Prostate gland (tissue), 2 donors: ENCODE measurements around the gene MAGI2.

Experiments used
- CTCF ChIP-seq, 4 experiments: fragments of 200-600 bp in 2 of 4; fragments of 450-650 bp in 2 of 4; sonication (generic) in 2 of 4; IDR thresholded peaks; 1 replicate in 3 of 4; 2 replicates in 1 of 4; pipeline ENCODE4 v1.5.1; 2016 to 2019; ENCODE audit warnings: antibody characterized with exemption in 4 of 4, mild to moderate bottlenecking in 2 of 4, moderate library complexity in 2 of 4
- POLR2A ChIP-seq: fragments of 450-650 bp; IDR thresholded peaks from one replicate; pipeline ENCODE4 v1.6.1; 2016; ENCODE audit warnings: antibody characterized with exemption, mild to moderate bottlenecking
- POLR2AphosphoS5 ChIP-seq: sonication (generic); formaldehyde crosslinking; IDR thresholded peaks from one replicate; pipeline ENCODE4 v1.6.1; 2017; ENCODE audit warnings: antibody characterized with exemption

GRCh38 chr7:78535655-78536054 is 917.8 kb downstream of the MAGI2 start:
- no peak for TF ChIP-seq CTCF (IDR thresholded peaks at IDR 0.05)
- no peak for TF ChIP-seq POLR2A
- TF ChIP-seq POLR2AphosphoS5, result no peak
